B cell (primary cell): ENCODE results near the gene SYNE2. TPM values are rescaled to one million over a fixed set of nuclear protein-coding genes. Genes with fewer than 3 reads are reported as not detected.

Experiments
- ATAC-seq: fragments of 200-7000 bp; cut with Tn5 transposase; one replicate; pipeline ENCODE4 v1.10.0; 2021; ENCODE audit warnings: low read depth, mild to moderate bottlenecking, moderate number of reproducible peaks, moderate library complexity
- CTCF ChIA-PET: fragments of 350-600 bp; sonication (Branson Sonifier 250); formaldehyde crosslinking; loops from one replicate; lab custom pipeline; 2021; ENCODE audit warnings: antibody characterized with exemption, inconsistent platforms; lab: Charles Lee
- POLR2A ChIA-PET: fragments of 350-600 bp; sonication (Branson Sonifier 250); formaldehyde crosslinking; loops from one replicate; lab custom pipeline; 2021; ENCODE audit warnings: antibody characterized with exemption; lab: Charles Lee
- DNase-seq: peaks from one replicate; pipeline ENCODE4 v3.0.0; 2013
- H2AFZ ChIP-seq: 2 replicates; pipeline ENCODE4 v1.6.1; 2012; ENCODE audit warnings: mild to moderate bottlenecking, low read depth, low read length; ENCODE audit not compliant: insufficient read depth, poor library complexity, severe bottlenecking
- H3K27ac ChIP-seq, 2 donors: 1 replicate in 1 of 2; 2 replicates in 1 of 2; pipeline ENCODE4 v1.5.1; 2012 to 2013; ENCODE audit warnings: low read length in 2 of 2, mild to moderate bottlenecking in 2 of 2, moderate library complexity in 1 of 2
- H3K27me3 ChIP-seq, 4 experiments: fragments of 200-600 bp in 1 of 4; sonication (generic) in 1 of 4; replicated peaks in 1 of 4; 1 replicate in 2 of 4; 2 replicates in 2 of 4; pipeline versions ENCODE4 v1.6.1 to v1.7.0; 2013 to 2016; ENCODE audit warnings: low read length in 3 of 4, mild to moderate bottlenecking in 2 of 4, mixed read lengths in 1 of 4, moderate library complexity in 1 of 4; ENCODE audit not compliant: insufficient read depth in 4 of 4, control insufficient read depth in 3 of 4; ENCODE audit errors: control extremely low read depth in 1 of 4
- H3K36me3 ChIP-seq, 2 experiments: replicated peaks in 1 of 2; 1 replicate in 1 of 2; 2 replicates in 1 of 2; pipeline versions ENCODE4 v1.6.1 to v1.7.1; 2013; ENCODE audit warnings: low read length in 1 of 2; ENCODE audit not compliant: insufficient read depth in 2 of 2, control insufficient read depth in 1 of 2; ENCODE audit errors: control extremely low read depth in 1 of 2, extremely low read depth in 1 of 2
- H3K4me1 ChIP-seq, 2 donors: fragments of 200-600 bp in 1 of 2; sonication (generic) in 1 of 2; 1 replicate in 1 of 2; 2 replicates in 1 of 2; pipeline versions ENCODE4 v1.5.1 to v1.6.1; 2013 to 2017; ENCODE audit warnings: low read length in 2 of 2; ENCODE audit not compliant: control insufficient read depth in 2 of 2, insufficient read depth in 2 of 2
- H3K4me2 ChIP-seq: replicated peaks from 2 replicates; pipeline ENCODE3; 2012; ENCODE audit warnings: mild to moderate bottlenecking, low read depth, low read length; ENCODE audit not compliant: poor library complexity, severe bottlenecking
- H3K4me3 ChIP-seq, 5 experiments: fragments of 200-600 bp in 1 of 5; sonication (generic) in 1 of 5; 1 replicate in 3 of 5; 2 replicates in 2 of 5; pipeline versions ENCODE4 v1.5.1 to v1.7.0; 2011 to 2016; ENCODE audit warnings: low read length in 4 of 5, mild to moderate bottlenecking in 4 of 5, low read depth in 2 of 5, control low read depth in 1 of 5, moderate library complexity in 1 of 5; ENCODE audit not compliant: insufficient read depth in 1 of 5; ENCODE audit errors: control extremely low read depth in 1 of 5, extremely low read depth in 1 of 5
- H3K79me2 ChIP-seq: fragments of 200-600 bp; sonication (generic); one replicate; pipeline ENCODE4 v1.6.0; 2016; ENCODE audit warnings: low read length; ENCODE audit not compliant: control insufficient read depth, insufficient read depth
- H3K9ac ChIP-seq: fragments of 200-600 bp; sonication (generic); 2 replicates; pipeline ENCODE4 v1.6.1; 2017; ENCODE audit warnings: mild to moderate bottlenecking, low read length, moderate library complexity
- H3K9me3 ChIP-seq, 3 donors: one replicate each; pipeline versions ENCODE4 v1.6.1 to v1.7.1; 2013; ENCODE audit warnings: low read length in 2 of 3; ENCODE audit not compliant: control insufficient read depth in 2 of 3, insufficient read depth in 1 of 3; ENCODE audit errors: control extremely low read depth in 1 of 3
- H4K20me1 ChIP-seq: 2 replicates; pipeline ENCODE4 v1.6.0; 2012; ENCODE audit warnings: mild to moderate bottlenecking, low read length; ENCODE audit not compliant: insufficient read depth, control insufficient read depth, poor library complexity, severe bottlenecking
- H3K27ac Mint-ChIP-seq: one replicate; pipeline ENCODE4 v1.8.0; 2021; ENCODE audit warnings: mixed read lengths
- H3K27me3 Mint-ChIP-seq: one replicate; pipeline ENCODE4 v1.8.0; 2021; ENCODE audit warnings: mixed read lengths
- H3K4me1 Mint-ChIP-seq: one replicate; pipeline ENCODE4 v1.8.0; 2021; ENCODE audit warnings: mixed read lengths
- H3K4me3 Mint-ChIP-seq: one replicate; pipeline ENCODE4 v1.8.0; 2021; ENCODE audit warnings: mixed read lengths
- H3K9me3 Mint-ChIP-seq: one replicate; pipeline ENCODE4 v1.8.0; 2022; ENCODE audit warnings: mixed read lengths; ENCODE audit not compliant: insufficient read depth
- EZH2 ChIP-seq: IDR thresholded peaks from 2 replicates; pipeline ENCODE4 v1.6.1; 2012; ENCODE audit warnings: borderline replicate concordance, low read depth, mild to moderate bottlenecking, moderate library complexity, low read length; ENCODE audit not compliant: insufficient read depth, poor library complexity, severe bottlenecking
- WGBS: methylation state at CpG from one replicate; pipeline ENCODE4 v1.1.5; 2013; ENCODE audit warnings: missing lambda C conversion rate; ENCODE audit not compliant: insufficient coverage; 5-methylcytosine and 5-hydroxymethylcytosine counted together
- intact Hi-C: fragments of 100-400 bp; cut with micrococcal nuclease; formaldehyde crosslinking; loops from one replicate; pipeline ENCODE4 v1.10.0; 2022
- polyA plus RNA-seq: library from polyadenylated mRNA; depleted of rRNA; stranded (reverse); fragments of >200 nt; gene quantifications from 2 replicates; pipeline ENCODE4 v1.2.3, GENCODE V29; 2012
- total RNA-seq, 2 donors: library from RNA; stranded (reverse); fragments of 120-200 nt in 1 of 2; gene quantifications; 1 replicate in 1 of 2; 2 replicates in 1 of 2; pipeline versions ENCODE4 v1.2.3 to v1.2.4, GENCODE V29; 2013 to 2022
- TF ChIP-seq, protein P1 (sequence below): fragments of 200-600 bp; IDR thresholded peaks from one replicate; pipeline ENCODE4 v1.8.0; 2022; ENCODE audit warnings: antibody characterized with exemption, mild to moderate bottlenecking

The SYNE2 gene
- total and polyA plus RNA-seq, 2 donors (not counting 1 experiment from before 2014, with no cell fraction given): 39.5 to 105 TPM

DNA sequence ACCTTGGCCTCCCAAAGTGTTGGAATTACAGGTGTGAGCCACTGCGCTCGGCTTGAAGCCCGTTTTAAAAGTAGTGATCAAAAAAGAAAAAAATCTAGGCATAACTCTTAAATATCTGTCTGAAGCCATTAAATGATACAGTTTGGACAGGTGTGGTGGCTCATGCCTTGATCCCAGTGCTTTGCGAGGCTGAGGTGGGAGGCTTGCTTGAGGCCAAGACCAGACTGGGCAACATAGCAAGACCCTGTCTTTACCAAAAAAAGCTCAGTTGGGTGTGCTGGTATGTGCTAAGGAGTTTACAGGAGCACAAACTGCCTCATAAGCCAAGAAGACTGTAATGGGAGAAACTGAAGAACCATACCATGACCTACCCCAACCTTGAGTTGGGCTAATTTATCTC lies 26.0 kb downstream of the SYNE2 start:
- Mint-ChIP-seq H3K4me1 (peaks cover 29% of the 10 kb centered on the region), H3K27me3 (no peaks in the 10 kb centered on the region), H3K9me3 (no peaks in the 10 kb centered on the region), H3K4me3 (no peak overlapping the region), H3K27ac (no peak overlapping the region)
- Histone ChIP-seq H3K27me3 (no peaks in the 10 kb centered on the region), H2AFZ (no peak overlapping the region), H3K79me2 (peaks cover 9% of the 10 kb centered on the region), H3K36me3 (no peaks in the 10 kb centered on the region), H3K9me3 (no peaks in the 10 kb centered on the region), H4K20me1 (no peaks in the 10 kb centered on the region), H3K4me2 (no peak overlapping the region), H3K4me1 (peaks cover 3 to 4% of the 10 kb centered on the region in 2 donors), H3K4me3 (no peak overlapping the region), H3K27ac (no peak overlapping the region), H3K9ac (no peak overlapping the region)
- TF ChIP-seq, protein P1, sequence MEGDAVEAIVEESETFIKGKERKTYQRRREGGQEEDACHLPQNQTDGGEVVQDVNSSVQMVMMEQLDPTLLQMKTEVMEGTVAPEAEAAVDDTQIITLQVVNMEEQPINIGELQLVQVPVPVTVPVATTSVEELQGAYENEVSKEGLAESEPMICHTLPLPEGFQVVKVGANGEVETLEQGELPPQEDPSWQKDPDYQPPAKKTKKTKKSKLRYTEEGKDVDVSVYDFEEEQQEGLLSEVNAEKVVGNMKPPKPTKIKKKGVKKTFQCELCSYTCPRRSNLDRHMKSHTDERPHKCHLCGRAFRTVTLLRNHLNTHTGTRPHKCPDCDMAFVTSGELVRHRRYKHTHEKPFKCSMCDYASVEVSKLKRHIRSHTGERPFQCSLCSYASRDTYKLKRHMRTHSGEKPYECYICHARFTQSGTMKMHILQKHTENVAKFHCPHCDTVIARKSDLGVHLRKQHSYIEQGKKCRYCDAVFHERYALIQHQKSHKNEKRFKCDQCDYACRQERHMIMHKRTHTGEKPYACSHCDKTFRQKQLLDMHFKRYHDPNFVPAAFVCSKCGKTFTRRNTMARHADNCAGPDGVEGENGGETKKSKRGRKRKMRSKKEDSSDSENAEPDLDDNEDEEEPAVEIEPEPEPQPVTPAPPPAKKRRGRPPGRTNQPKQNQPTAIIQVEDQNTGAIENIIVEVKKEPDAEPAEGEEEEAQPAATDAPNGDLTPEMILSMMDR: no peak
- no peak for TF ChIP-seq EZH2
- ATAC-seq: no peak
- DNase-seq: no peak
- 90% methylated on average over 2 of the region's 4 CpGs for WGBS
- CTCF ChIA-PET: no interaction called here
- intact Hi-C loops: no loop called here
- POLR2A ChIA-PET: no interaction called here

DNA sequence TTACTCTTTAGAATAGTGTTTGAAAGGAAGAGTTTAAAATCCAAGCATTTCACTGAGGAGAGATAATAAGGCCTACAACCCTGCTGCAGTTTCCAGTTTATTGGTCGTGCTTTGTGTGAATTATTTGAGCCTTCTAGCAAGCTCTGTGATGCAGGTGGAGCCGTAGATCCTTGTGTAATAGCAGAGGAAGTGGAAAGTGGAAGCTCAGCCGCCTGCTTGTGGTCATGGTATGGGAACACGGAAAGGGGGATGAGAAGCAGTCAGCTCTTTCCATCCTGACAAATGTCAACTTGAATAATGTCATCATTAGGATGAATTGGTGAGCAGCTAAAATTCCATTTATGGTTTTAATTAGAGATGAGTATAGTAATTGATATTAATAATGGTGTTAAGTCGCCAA lies 29.1 kb downstream of the SYNE2 start:
- Histone ChIP-seq H3K27me3 (no peaks in the 10 kb centered on the region), H3K36me3 (no peaks in the 10 kb centered on the region), H3K27ac (no peak overlapping the region), H3K9me3 (no peaks in the 10 kb centered on the region), H3K4me2 (no peak overlapping the region), H3K79me2 (peaks cover 3% of the 10 kb centered on the region), H3K9ac (no peak overlapping the region), H3K4me3 (no peak overlapping the region), H3K4me1 (peaks cover 0 to 3% of the 10 kb centered on the region in 2 donors), H4K20me1 (no peaks in the 10 kb centered on the region), H2AFZ (no peak overlapping the region)
- TF ChIP-seq, protein P1: no peak
- no peak for TF ChIP-seq EZH2
- no peak for DNase-seq
- Mint-ChIP-seq H3K4me1 (peaks cover 13% of the 10 kb centered on the region), H3K9me3 (no peaks in the 10 kb centered on the region), H3K4me3 (no peak overlapping the region), H3K27ac (no peak overlapping the region), H3K27me3 (no peaks in the 10 kb centered on the region)
- no peak for ATAC-seq
- CTCF ChIA-PET: interaction anchor here (1.0 kb wide), 1 partner anchor 19 kb away, joined by 3 read pairs; no protein-coding TSS in a partner anchor
- intact Hi-C loops: no loop called here
- WGBS: 0% methylated on average over 1 of the region's 5 CpGs
- POLR2A ChIA-PET: no interaction called here
